GM23338 (cell line): Measurements from ENCODE around the gene CHRDL1.
"Not testable (repeated sequence)": the region's sequence is repeated elsewhere in the genome, so short reads cannot be mapped to it uniquely, and the experiment has no call there.

Source experiments
- CREB1 ChIP-seq: fragments of 250-450 bp; sonication (Bioruptor Pico); IDR thresholded peaks from 2 replicates; pipeline ENCODE4 v1.5.0; 2020; ENCODE audit warnings: low read depth, mild to moderate bottlenecking, moderate library complexity
- CTCF ChIP-seq, 2 experiments: fragments of 200-600 bp in 1 of 2; sonication (generic) in 1 of 2; conservative IDR thresholded peaks; 2 replicates each; pipeline versions ENCODE4 v1.5.1 to v1.6.1; 2016 to 2017; ENCODE audit warnings: antibody characterized with exemption in 2 of 2, low read depth in 2 of 2, mild to moderate bottlenecking in 2 of 2, moderate library complexity in 1 of 2
- EZH2 ChIP-seq: fragments of 200-600 bp; sonication (generic); IDR thresholded peaks from one replicate; pipeline ENCODE4 v1.8.0; 2017; ENCODE audit warnings: antibody characterized with exemption, mild to moderate bottlenecking, low read depth; ENCODE audit not compliant: unreplicated experiment
- EZH2phosphoT487 ChIP-seq: fragments of 200-600 bp; sonication (generic); IDR thresholded peaks from one replicate; pipeline ENCODE4 v1.8.1; 2018; ENCODE audit warnings: antibody characterized with exemption; ENCODE audit not compliant: unreplicated experiment
- NANOG ChIP-seq: IDR thresholded peaks from 2 replicates; pipeline ENCODE4 v1.6.1; 2016; ENCODE audit warnings: antibody characterized with exemption, borderline replicate concordance
- POLR2AphosphoS5 ChIP-seq: IDR thresholded peaks from 2 replicates; pipeline ENCODE4 v1.6.1; 2016; ENCODE audit warnings: antibody characterized with exemption, low read depth
- REST ChIP-seq: IDR thresholded peaks from one replicate; pipeline ENCODE4 v1.6.1; 2018; ENCODE audit warnings: antibody characterized with exemption; ENCODE audit not compliant: unreplicated experiment
- ZNF114 ChIP-seq: fragments of 250-450 bp; sonication (Bioruptor Pico); IDR thresholded peaks from 2 replicates; pipeline ENCODE4 v1.5.0; 2020; ENCODE audit warnings: mild to moderate bottlenecking, moderate library complexity
- ZNF331 ChIP-seq: fragments of 250-450 bp; sonication (Bioruptor Pico); IDR thresholded peaks from 2 replicates; pipeline ENCODE4 v1.5.0; 2020; ENCODE audit warnings: low read depth, mild to moderate bottlenecking, moderate library complexity

GRCh38 chrX:110654280-110654679 lies 141.3 kb downstream of the CHRDL1 start:
- not testable (repeated sequence) for TF ChIP-seq CTCF (conservative IDR thresholded peaks at IDR 0.05; ENCODE audit: low read depth in 2 of 2); POLR2AphosphoS5; ZNF331; EZH2; ZNF114; EZH2phosphoT487; REST; NANOG; CREB1 (CRISPR knock-in tag)
